Neural progenitor cell (in vitro differentiated cells): Measurements from ENCODE around the gene MMP20. TPM values are rescaled to one million over a fixed set of nuclear protein-coding genes. Genes with fewer than 3 reads are reported as not detected.

ENCODE experiments used
- DNase-seq: peaks from one replicate; pipeline ENCODE4 v3.0.0-alpha.2; 2016; ENCODE audit warnings: low spot score
- H2AFZ ChIP-seq: fragments of 200-600 bp; sonication (generic); replicated peaks from 2 replicates; pipeline ENCODE4 v1.6.1; 2016; ENCODE audit warnings: antibody characterized with exemption
- H3F3A ChIP-seq: fragments of 200-600 bp; sonication (generic); 2 replicates; pipeline ENCODE4 v1.6.1; 2016; ENCODE audit warnings: antibody characterized with exemption, low read depth
- H3K27ac ChIP-seq: fragments of 200-600 bp; sonication (generic); 2 replicates; pipeline ENCODE4 v1.5.1; 2016; ENCODE audit warnings: mild to moderate bottlenecking
- H3K27me3 ChIP-seq: fragments of 200-600 bp; sonication (generic); 2 replicates; pipeline ENCODE4 v1.6.1; 2016; ENCODE audit warnings: mild to moderate bottlenecking, moderate library complexity
- H3K36me3 ChIP-seq: fragments of 200-600 bp; sonication (generic); 2 replicates; pipeline ENCODE4 v1.5.1; 2016
- H3K4me1 ChIP-seq: fragments of 200-600 bp; sonication (generic); 2 replicates; pipeline ENCODE4 v1.6.1; 2016; ENCODE audit warnings: mixed run types
- H3K4me2 ChIP-seq: fragments of 200-600 bp; sonication (generic); 2 replicates; pipeline ENCODE4 v1.6.1; 2016
- H3K4me3 ChIP-seq: fragments of 200-600 bp; sonication (generic); 2 replicates; pipeline ENCODE4 v1.5.1; 2016
- H3K79me2 ChIP-seq: fragments of 200-600 bp; sonication (generic); 2 replicates; pipeline ENCODE4 v1.6.1; 2016; ENCODE audit warnings: low read depth
- H3K9ac ChIP-seq: fragments of 200-600 bp; sonication (generic); 2 replicates; pipeline ENCODE4 v1.6.1; 2016
- H3K9me3 ChIP-seq: fragments of 200-600 bp; sonication (generic); 2 replicates; pipeline ENCODE4 v1.5.1; 2016; ENCODE audit warnings: low read depth
- H4K20me1 ChIP-seq: fragments of 200-600 bp; sonication (generic); 2 replicates; pipeline ENCODE4 v1.6.1; 2016; ENCODE audit warnings: low read depth
- H3K27ac Mint-ChIP-seq: 3 replicates; pipeline ENCODE4 v1.8.0; 2021; ENCODE audit warnings: mixed read lengths
- H3K27me3 Mint-ChIP-seq: 2 replicates; pipeline ENCODE4 v1.8.0; 2022; ENCODE audit warnings: low read depth, mild to moderate bottlenecking, inconsistent platforms, moderate library complexity, mixed read lengths; ENCODE audit not compliant: insufficient read depth
- H3K36me3 Mint-ChIP-seq: 3 replicates; pipeline ENCODE4 v1.8.0; 2021; ENCODE audit warnings: mixed read lengths
- H3K4me1 Mint-ChIP-seq: 3 replicates; pipeline ENCODE4 v1.8.0; 2021; ENCODE audit warnings: mixed read lengths
- H3K4me3 Mint-ChIP-seq: 3 replicates; pipeline ENCODE4 v1.8.0; 2021; ENCODE audit warnings: mild to moderate bottlenecking, moderate library complexity, mixed read lengths
- H3K9me3 Mint-ChIP-seq: 3 replicates; pipeline ENCODE4 v1.8.0; 2020; ENCODE audit warnings: mixed read lengths
- EZH2 ChIP-seq: fragments of 200-600 bp; sonication (generic); IDR thresholded peaks from 2 replicates; pipeline ENCODE4 v1.6.1; 2017; ENCODE audit warnings: antibody characterized with exemption, mild to moderate bottlenecking, moderate library complexity
- EZH2phosphoT487 ChIP-seq: fragments of 200-600 bp; sonication (generic); IDR thresholded peaks from 2 replicates; pipeline ENCODE4 v1.6.1; 2017; ENCODE audit warnings: antibody characterized with exemption
- total RNA-seq: library from RNA; depleted of rRNA; stranded (reverse); fragments of >200 nt; gene quantifications from 2 replicates; pipeline ENCODE4 v1.2.3, GENCODE V29; 2015; ENCODE audit warnings: low replicate concordance
- TF ChIP-seq, protein P1 (sequence below): fragments of 200-600 bp; sonication (generic); IDR thresholded peaks from 2 replicates; pipeline ENCODE4 v1.5.1; 2017; ENCODE audit warnings: antibody characterized with exemption, mild to moderate bottlenecking

Gene MMP20
- total RNA-seq, 1 donor from 2014 or later: not detected

DNA sequence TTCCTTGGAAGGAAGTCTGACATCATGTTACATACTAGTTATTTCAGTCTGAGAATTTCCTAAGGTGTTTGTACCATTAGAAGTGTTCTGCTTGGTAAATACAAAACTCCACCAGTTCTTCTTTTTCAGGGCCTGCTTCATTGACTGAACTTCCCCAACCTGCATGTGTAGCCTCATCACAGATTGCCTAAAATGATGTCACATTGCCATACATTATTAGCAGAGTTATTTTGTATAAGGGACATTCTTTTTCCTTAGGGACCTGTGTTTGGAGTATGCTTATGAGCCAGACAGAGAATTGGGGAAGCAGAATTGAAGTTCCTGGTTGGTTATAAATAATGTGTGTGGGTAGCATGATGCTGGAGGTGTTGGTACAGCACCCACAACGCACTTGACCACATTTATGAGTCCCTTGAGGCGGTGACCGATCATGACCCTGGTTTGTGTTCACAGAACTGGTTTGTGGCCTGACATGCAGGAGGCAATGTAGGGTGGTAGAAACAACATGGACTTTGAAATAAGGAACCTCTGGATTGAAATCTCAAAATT, 78.1 kb downstream of the MMP20 start:
- Histone ChIP-seq H3K36me3 (no peaks in the 10 kb centered on the region), H3K4me3 (no peak overlapping the region), H3K27ac (no peak overlapping the region), H3K9me3 (no peaks in the 10 kb centered on the region), H4K20me1 (no peaks in the 10 kb centered on the region), H3K4me1 (peaks cover 10% of the 10 kb centered on the region), H3F3A (no peaks in the 10 kb centered on the region), H3K9ac (no peak overlapping the region), H3K4me2 (no peak overlapping the region), H2AFZ (no peak overlapping the region), H3K79me2 (no peaks in the 10 kb centered on the region), H3K27me3 (no peaks in the 10 kb centered on the region)
- Mint-ChIP-seq H3K36me3 (no peaks in the 10 kb centered on the region), H3K4me1 (no peaks in the 10 kb centered on the region), H3K9me3 (no peaks in the 10 kb centered on the region), H3K4me3 (no peak overlapping the region), H3K27ac (no peak overlapping the region), H3K27me3 (peaks cover 2% of the 10 kb centered on the region)
- DNase-seq: no peak
- TF ChIP-seq EZH2: no peak
- TF ChIP-seq, protein P1, sequence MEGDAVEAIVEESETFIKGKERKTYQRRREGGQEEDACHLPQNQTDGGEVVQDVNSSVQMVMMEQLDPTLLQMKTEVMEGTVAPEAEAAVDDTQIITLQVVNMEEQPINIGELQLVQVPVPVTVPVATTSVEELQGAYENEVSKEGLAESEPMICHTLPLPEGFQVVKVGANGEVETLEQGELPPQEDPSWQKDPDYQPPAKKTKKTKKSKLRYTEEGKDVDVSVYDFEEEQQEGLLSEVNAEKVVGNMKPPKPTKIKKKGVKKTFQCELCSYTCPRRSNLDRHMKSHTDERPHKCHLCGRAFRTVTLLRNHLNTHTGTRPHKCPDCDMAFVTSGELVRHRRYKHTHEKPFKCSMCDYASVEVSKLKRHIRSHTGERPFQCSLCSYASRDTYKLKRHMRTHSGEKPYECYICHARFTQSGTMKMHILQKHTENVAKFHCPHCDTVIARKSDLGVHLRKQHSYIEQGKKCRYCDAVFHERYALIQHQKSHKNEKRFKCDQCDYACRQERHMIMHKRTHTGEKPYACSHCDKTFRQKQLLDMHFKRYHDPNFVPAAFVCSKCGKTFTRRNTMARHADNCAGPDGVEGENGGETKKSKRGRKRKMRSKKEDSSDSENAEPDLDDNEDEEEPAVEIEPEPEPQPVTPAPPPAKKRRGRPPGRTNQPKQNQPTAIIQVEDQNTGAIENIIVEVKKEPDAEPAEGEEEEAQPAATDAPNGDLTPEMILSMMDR: no peak
- TF ChIP-seq EZH2phosphoT487: no peak

- Histone ChIP-seq H3K4me1 (peaks cover 4% of the 10 kb centered on the region), H3K9ac (no peak overlapping the region), H4K20me1 (no peaks in the 10 kb centered on the region), H3K36me3 (no peaks in the 10 kb centered on the region), H3K27ac (no peak overlapping the region), H3F3A (no peaks in the 10 kb centered on the region), H3K9me3 (no peaks in the 10 kb centered on the region), H2AFZ (no peak overlapping the region), H3K4me2 (no peak overlapping the region), H3K79me2 (no peaks in the 10 kb centered on the region), H3K27me3 (no peaks in the 10 kb centered on the region), H3K4me3 (no peak overlapping the region)
- Mint-ChIP-seq H3K4me3 (no peak overlapping the region), H3K4me1 (no peaks in the 10 kb centered on the region), H3K36me3 (no peaks in the 10 kb centered on the region), H3K27me3 (peaks cover 2% of the 10 kb centered on the region), H3K9me3 (no peaks in the 10 kb centered on the region), H3K27ac (no peak overlapping the region)
- DNase-seq: no peak
- no peak for TF ChIP-seq EZH2phosphoT487
- TF ChIP-seq, protein P1: no peak
- no peak for TF ChIP-seq EZH2
Measured at GRCh38 chr11:102546427-102546826, 78.7 kb downstream of the MMP20 start.

DNA sequence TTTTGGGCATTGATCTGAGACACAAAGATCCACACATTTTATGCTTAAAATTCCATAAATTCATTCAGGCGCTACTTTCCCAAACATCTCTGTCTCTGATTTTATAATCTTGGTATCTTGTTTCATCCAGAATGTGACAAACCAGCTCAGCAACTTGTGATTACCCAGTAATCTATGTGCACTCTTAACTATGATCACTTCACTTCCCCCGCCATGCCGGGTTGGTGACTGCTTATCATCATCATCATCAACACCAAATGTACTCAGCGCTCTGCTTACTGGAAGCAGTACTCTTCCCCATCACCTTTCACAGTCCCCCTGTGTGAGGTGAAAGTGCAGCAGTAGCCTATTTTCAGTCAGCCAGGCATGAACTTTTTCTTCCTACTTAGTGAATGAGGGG, 79.4 kb downstream of the MMP20 start:
- no peaks in the 10 kb centered on the region for H3K36me3 ChIP-seq
- no peak overlapping the region for H3K4me2 ChIP-seq
- H3K9ac ChIP-seq: no peak overlapping the region
- H3K27me3 ChIP-seq: no peaks in the 10 kb centered on the region
- Mint-ChIP-seq H3K4me1 (no peaks in the 10 kb centered on the region), H3K4me3 (no peak overlapping the region), H3K27ac (no peak overlapping the region), H3K9me3 (no peaks in the 10 kb centered on the region), H3K27me3 (peaks cover 2% of the 10 kb centered on the region), H3K36me3 (no peaks in the 10 kb centered on the region)
- no peaks in the 10 kb centered on the region for H3K4me1 ChIP-seq
- no peaks in the 10 kb centered on the region for H3K9me3 ChIP-seq
- H3K79me2 ChIP-seq: no peaks in the 10 kb centered on the region
- no peaks in the 10 kb centered on the region for H3F3A ChIP-seq
- TF ChIP-seq, protein P1: no peak
- TF ChIP-seq EZH2 (no peak), EZH2phosphoT487 (no peak)
- H4K20me1 ChIP-seq: no peaks in the 10 kb centered on the region
- no peak overlapping the region for H3K27ac ChIP-seq
- DNase-seq: no peak
- H2AFZ ChIP-seq: no peak overlapping the region
- H3K4me3 ChIP-seq: no peak overlapping the region
